GM20000 (cell line): ENCODE data around the gene SLC16A12.
"Not testable (repeated sequence)": the region's sequence is repeated elsewhere in the genome, so short reads cannot be mapped to it uniquely, and the experiment has no call there.

Source experiments
- DNase-seq: peaks from one replicate; pipeline ENCODE4 v3.0.0; 2012; ENCODE audit warnings: low spot score
- TF ChIP-seq, protein P1 (sequence below): IDR thresholded peaks from 2 replicates; pipeline ENCODE4 v1.5.1; 2012; ENCODE audit warnings: mild to moderate bottlenecking, control low read depth; ENCODE audit errors: extremely low read depth, missing control alignments

The SLC16A12 gene

DNA sequence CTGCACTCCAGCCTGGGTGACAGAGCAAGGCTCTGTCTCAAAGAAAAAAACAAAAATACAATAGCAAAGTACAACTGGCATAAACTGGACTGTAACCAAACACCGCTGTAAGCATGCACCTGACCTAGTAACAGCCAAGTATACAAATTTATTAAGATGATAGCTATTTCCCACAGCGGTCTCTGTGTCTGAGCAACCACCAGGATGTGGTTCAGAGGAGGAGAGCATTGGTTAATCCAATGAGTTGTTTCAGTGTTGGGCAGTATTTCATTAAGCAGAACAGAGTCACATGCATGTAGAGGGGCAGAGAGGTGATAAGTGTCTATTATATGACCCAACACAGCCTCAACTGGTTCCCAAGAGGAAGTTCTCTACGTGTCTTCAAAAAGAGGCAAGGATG lies 4.0 kb downstream of the SLC16A12 start:
- no peak for DNase-seq
- TF ChIP-seq, protein P1, sequence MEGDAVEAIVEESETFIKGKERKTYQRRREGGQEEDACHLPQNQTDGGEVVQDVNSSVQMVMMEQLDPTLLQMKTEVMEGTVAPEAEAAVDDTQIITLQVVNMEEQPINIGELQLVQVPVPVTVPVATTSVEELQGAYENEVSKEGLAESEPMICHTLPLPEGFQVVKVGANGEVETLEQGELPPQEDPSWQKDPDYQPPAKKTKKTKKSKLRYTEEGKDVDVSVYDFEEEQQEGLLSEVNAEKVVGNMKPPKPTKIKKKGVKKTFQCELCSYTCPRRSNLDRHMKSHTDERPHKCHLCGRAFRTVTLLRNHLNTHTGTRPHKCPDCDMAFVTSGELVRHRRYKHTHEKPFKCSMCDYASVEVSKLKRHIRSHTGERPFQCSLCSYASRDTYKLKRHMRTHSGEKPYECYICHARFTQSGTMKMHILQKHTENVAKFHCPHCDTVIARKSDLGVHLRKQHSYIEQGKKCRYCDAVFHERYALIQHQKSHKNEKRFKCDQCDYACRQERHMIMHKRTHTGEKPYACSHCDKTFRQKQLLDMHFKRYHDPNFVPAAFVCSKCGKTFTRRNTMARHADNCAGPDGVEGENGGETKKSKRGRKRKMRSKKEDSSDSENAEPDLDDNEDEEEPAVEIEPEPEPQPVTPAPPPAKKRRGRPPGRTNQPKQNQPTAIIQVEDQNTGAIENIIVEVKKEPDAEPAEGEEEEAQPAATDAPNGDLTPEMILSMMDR = no peak

DNA sequence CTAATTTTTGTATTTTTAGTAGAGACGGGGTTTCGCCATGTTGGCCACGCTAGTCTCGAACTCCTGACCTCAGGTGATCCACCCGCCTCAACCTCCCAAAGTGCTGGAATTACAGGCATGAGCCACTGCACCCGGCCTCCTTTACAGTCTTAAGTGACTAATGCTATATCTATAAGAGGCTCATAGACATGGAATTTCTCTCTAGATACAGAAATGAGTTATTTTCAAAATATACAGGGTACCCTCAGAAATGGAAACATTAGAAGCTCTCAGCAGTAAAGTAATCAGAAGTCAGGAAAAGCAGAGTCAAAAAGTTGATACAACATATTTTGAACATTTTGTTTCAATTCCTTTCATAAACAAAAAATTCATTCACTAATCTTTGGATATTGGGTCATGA lies 5.7 kb downstream of the SLC16A12 start:
- DNase-seq = not testable (repeated sequence)

DNA sequence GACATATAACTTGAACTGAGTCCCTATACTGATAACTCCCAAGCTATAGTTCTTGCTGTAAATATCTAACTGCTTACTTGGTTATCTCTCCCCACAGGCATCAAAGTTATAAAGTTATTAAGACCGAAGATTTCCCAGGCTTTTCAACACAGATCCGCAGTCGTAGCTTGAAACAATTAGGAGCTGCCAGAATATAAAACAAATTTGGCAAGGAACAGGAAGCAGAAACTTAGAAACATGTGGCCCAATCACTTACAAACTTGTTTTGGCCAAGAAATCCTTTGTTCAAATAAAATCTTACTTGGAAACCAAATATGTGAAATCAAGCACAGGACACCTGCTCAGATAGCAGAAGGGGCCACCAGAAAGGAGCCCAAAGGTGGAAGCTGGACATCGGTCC lies 9.0 kb downstream of the SLC16A12 start:
- DNase-seq = no peak
- TF ChIP-seq, protein P1 = no peak

DNA sequence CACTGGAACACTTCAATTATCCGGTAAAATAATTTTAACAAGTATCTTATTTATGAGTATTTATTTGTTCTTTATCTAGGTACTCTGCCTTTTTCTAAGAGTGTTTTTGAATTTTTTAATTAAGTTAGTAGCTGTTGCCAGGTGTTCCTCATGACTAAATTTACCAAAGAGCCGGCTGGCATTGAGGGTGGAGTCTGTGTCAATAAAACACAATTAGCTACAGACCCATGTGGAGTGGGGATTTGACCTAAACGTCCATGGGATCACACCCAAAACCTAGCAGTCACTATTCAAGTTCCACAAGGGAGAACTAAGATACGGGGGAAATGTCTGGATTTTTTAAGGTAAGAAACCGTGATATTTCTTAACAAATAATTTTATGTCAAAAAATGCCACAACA lies 9.8 kb downstream of the SLC16A12 start:
- TF ChIP-seq, protein P1 = no peak
- no peak for DNase-seq

DNA sequence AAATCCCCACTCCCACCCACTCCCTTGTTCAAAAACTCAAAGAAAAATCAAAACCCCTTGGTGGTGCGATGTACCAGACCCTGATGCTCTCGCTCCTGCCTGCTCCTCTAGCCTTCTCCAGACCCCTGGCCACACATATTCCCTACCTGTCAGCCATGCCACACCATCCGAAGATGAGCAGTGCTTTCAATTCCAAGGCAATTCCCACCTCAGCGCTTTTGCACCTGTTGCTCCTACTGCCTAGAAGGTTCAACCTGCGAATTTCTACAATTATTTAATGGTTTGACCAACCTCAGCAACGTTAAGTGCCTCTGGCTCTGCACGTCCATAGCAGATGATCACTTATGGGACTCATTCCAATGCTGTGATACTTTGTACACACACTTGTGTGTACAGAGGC lies 11.1 kb downstream of the SLC16A12 start:
- DNase-seq = no peak
- TF ChIP-seq, protein P1 = no peak

DNA sequence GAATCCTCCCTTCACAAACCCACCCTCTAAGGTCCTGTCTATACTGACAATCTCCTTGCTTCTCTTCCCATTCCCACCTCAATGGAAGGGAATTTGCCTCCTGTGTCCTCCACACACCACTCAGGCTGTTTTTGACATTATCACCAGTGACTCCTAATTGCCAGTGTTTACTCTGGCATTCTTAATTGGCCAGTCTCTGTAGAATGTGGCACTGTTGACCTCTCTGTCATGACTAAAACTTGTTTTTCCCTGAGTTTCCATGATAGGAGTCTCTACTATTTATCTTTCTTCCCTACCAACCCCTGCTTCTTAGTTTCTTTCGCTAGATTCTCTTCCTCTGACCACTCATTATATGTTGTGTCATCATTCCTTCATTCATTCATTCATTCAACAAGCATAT lies 12.1 kb downstream of the SLC16A12 start:
- DNase-seq = no peak
- TF ChIP-seq, protein P1 = no peak

DNA sequence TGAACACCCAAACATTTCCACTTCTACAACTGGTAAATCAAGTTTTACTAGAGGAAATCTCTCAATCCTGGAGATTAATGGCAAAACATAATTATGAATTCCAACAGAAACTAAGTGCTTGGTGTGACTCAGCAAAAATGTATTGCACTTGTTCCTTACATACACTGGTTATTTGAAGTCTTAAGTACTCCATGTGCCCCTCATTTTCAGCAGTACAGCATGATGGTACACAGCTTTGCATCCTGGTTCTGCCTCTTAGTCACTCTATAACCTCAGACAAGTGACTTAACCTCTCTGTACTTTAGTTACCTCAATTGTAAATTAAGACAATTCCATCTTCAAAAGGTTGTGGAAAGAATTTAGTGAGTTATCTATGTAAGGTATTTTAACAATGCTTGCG lies 12.9 kb downstream of the SLC16A12 start:
- DNase-seq = no peak
- TF ChIP-seq, protein P1 = no peak

DNA sequence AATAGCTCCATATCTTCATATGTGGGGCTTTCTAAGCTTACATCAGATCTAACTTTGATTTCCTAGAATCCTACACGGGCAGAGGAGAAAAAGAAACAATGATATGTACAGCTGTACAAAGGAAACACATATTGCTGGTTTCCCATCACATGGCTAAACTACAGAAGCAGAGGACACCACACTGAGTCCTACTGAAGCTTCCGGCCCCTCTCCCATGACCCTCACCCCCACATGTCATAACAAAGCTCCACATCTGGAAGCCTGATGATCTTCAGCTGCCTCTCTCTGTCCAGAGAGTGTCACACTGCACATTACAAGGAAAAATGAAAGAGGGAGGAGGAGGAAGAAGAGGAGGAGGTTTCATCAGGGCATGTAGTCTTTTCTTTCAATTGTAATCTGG lies 14.0 kb downstream of the SLC16A12 start:
- TF ChIP-seq, protein P1 = no peak

More for the DNA sequence above, 14.0 kb downstream of the SLC16A12 start:
- DNase-seq = no peak
